NCI-H128 (cell line): ENCODE data around the gene CEMIP.
"Not testable (repeated sequence)": the region's sequence is repeated elsewhere in the genome, so short reads cannot be mapped to it uniquely, and the experiment has no call there.

ENCODE experiments used
- DNase-seq: peaks from one replicate; lab custom pipeline; 2025; ENCODE audit not compliant: unreplicated experiment; lab: John Stamatoyannopoulos, UW

CEMIP gene

GRCh38 chr15:80945605-80946004 lies 166.4 kb downstream of the CEMIP start:
- DNase-seq: no peak

- no peak for DNase-seq
Measured at GRCh38 chr15:80946576-80946975, 167.4 kb downstream of the CEMIP start.

- DNase-seq: no peak
Measured at GRCh38 chr15:80948651-80949292, 169.6 kb downstream of the CEMIP start.

GRCh38 chr15:80949756-80950155 lies 170.6 kb downstream of the CEMIP start:
- no peak for DNase-seq

- no peak for DNase-seq
Measured at GRCh38 chr15:80950291-80951078, 171.3 kb downstream of the CEMIP start.

- no peak for DNase-seq
Measured at GRCh38 chr15:80951941-80952340, 172.8 kb downstream of the CEMIP start.

- DNase-seq: no peak
Measured at GRCh38 chr15:80953001-80953952, 174.1 kb downstream of the CEMIP start.

GRCh38 chr15:80953953-80954778 lies 175.0 kb downstream of the CEMIP start:
- no peak for DNase-seq

GRCh38 chr15:80955571-80956452 lies 176.6 kb downstream of the CEMIP start:
- DNase-seq: not testable (repeated sequence)

GRCh38 chr15:80957556-80957955 lies 178.4 kb downstream of the CEMIP start:
- DNase-seq: no peak

- DNase-seq: no peak
Measured at GRCh38 chr15:80957976-80958375, 178.8 kb downstream of the CEMIP start.

- no peak for DNase-seq
Measured at GRCh38 chr15:80958818-80959495, 179.8 kb downstream of the CEMIP start.

GRCh38 chr15:80965454-80965853 lies 186.3 kb downstream of the CEMIP start:
- DNase-seq: not testable (repeated sequence)

GRCh38 chr15:80966431-80967197 lies 187.4 kb downstream of the CEMIP start:
- DNase-seq: no peak

GRCh38 chr15:80967451-80967850 lies 188.3 kb downstream of the CEMIP start:
- no peak for DNase-seq

- DNase-seq: no peak
Measured at GRCh38 chr15:80967991-80968510, 188.9 kb downstream of the CEMIP start.

GRCh38 chr15:80969316-80969715 lies 190.1 kb downstream of the CEMIP start:
- no peak for DNase-seq
